ENCODE data around the gene TANC1.

The TANC1 gene

DNA sequence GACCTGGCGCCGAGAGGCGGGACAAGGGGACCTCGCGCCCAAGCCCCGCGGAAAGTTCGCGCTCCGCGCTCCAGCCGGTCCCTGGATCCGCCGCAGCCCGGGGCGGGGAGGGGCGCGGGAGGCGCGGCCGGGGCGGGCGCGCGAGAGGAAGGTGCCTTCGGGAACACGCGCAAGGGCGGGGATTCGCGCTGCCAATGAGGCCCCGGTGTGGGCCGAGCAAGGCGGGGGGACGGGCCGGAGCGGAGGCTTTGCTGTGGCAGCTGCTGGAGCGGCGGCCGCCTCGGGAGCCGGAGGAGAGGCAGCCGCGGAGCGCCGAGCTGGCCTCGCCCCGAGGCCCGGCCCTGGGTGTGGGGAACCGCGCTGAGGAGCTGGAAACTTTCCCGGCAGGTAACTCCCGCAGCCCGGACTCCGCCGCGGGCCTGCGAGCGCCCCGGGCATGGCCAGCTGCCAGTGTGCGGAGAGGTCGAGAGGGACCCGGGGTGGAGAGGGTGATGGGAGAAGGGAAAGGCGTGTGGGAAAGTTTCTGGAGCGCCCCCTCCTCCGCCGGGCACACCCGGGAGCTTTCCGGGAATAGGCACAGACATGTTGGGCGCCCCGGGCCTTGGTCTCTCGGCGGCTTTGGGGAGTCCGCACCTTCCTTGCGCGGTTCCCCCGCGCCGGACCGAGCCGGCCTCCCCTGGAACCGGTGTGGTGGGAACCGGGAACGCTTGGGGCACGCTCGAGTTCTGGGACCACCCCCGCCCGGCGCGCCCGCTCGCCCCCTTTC, at the start of gene TANC1:
Gene TANC1, plus strand, starts transcription at position 245 of the 766 bp plus-strand sequence. CDS start 97,271 bp downstream, outside the sequence.
- peak within 1 kb of the TSS; percentile 85 for H3K4me3 ChIP-seq (ENCODE audit: low read depth, low read length)
- peak; percentile 59 for DNase-seq (ENCODE audit: low read depth)
- TF ChIP-seq, protein P1, sequence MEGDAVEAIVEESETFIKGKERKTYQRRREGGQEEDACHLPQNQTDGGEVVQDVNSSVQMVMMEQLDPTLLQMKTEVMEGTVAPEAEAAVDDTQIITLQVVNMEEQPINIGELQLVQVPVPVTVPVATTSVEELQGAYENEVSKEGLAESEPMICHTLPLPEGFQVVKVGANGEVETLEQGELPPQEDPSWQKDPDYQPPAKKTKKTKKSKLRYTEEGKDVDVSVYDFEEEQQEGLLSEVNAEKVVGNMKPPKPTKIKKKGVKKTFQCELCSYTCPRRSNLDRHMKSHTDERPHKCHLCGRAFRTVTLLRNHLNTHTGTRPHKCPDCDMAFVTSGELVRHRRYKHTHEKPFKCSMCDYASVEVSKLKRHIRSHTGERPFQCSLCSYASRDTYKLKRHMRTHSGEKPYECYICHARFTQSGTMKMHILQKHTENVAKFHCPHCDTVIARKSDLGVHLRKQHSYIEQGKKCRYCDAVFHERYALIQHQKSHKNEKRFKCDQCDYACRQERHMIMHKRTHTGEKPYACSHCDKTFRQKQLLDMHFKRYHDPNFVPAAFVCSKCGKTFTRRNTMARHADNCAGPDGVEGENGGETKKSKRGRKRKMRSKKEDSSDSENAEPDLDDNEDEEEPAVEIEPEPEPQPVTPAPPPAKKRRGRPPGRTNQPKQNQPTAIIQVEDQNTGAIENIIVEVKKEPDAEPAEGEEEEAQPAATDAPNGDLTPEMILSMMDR (IDR thresholded peaks at IDR 0.05; ENCODE audit: low read depth, low read length, missing control alignments), result no peak

DNA sequence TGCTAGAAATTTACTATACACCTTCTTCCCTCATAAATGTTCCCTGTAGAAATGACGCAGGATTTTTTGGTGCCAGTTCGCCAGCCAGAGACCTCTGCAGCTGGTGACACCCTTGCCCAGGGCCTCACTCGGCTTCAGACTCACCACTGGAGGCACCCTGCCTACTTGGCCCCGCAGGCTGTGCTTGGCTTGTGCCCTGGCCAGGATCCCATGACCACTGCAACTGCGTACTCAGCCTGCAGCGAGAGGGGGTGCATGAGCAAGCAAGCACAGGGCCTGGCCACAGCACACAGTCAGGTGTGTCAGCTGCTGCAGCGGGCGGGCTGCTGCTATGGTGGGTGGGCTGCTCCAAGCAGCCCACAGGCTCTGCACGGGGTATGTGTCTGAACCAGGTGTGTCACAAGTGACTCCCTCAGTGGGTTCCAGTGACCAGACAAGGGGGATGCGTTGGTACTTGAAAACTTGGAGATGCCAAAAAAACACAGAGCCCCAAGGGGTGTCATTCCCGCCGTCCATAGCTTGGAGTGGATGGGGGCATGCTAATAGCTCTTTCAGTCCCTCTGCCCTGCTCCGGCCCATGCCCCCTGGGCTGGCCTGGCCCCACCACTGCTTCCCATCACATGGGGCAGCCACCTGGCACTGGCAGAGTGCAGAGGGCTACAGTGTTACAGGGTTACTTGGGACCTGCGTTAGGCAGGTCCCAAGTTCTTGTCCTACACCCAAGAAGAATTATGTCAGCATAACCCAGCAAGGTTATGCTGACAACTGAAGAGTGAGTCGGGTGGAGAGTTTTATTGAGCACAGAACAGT, 46.6 kb upstream of the TANC1 start:
- no peak overlapping the region for H3K4me3 ChIP-seq (ENCODE audit: low read depth, low read length)
- TF ChIP-seq, protein P1 (IDR thresholded peaks at IDR 0.05; ENCODE audit: low read depth, low read length, missing control alignments), result no peak

DNA sequence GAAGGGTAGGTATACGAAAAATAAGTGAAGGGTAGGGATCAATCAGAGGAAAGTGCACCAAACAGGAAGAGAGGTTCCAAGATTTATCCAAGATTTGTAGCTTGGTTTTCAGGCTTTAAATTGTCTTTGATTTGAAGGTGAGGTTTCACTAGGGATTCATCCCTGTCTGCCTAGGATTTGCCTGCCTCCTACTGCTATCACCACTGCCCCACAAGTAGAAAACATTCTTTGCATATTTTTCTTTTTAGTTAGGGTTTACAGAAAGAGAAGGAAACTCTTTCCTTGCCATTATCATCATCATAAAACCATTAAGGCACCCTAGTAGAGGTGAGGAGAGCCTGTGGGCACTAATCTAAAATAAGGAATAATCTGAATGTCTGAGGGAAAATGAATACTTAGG, 45.8 kb upstream of the TANC1 start:
- no peak overlapping the region for H3K4me3 ChIP-seq (ENCODE audit: low read depth, low read length)
- TF ChIP-seq, protein P1 (IDR thresholded peaks at IDR 0.05; ENCODE audit: low read depth, low read length, missing control alignments), result no peak
- DNase-seq (ENCODE audit: low read depth), result no peak

More for the DNA sequence above, 46.6 kb upstream of the TANC1 start:
- DNase-seq (ENCODE audit: low read depth), result no peak

DNA sequence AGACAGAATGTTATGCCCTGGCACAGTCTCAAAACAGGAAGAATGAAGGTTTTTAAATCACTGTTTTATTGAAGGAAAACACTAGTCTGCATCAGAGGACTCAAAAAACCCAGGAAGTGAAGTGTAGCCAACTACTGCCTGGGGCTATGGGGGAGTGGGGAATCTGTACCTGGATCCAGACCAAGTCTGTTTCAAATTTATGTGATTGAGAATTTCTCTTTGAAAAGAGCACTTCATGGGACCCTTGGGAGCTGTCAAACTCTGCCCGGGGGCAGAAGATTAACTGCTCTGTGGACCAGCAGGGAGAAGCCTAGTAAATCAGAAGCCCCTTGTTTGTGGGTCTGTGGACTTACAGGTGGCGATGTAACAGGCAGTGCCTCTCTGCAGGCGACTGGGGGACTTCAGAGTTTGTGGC, 45.3 kb upstream of the TANC1 start:
- DNase-seq (ENCODE audit: low read depth), result no peak
- H3K4me3 ChIP-seq (ENCODE audit: low read depth, low read length), result no peak overlapping the region
- TF ChIP-seq, protein P1 (IDR thresholded peaks at IDR 0.05; ENCODE audit: low read depth, low read length, missing control alignments), result no peak

DNA sequence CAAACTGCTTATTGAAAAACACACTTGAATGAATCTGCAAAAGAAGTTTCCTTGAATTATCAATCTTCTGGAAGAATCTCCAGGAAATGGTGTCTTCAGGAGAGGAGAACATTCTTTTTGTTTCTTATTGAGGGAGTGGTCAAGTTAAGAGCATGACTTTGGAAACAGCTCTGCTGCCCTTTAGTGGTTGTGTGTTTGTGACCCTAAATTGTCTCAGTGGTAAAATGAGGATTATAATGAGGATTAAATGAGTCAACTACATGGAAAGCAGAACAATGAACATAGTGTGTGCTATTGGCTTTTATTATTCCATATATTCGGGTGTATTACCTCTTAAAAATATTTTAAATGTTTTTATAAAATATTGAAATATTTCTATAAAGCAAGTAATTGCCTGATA, 44.8 kb upstream of the TANC1 start:
- TF ChIP-seq, protein P1 (IDR thresholded peaks at IDR 0.05; ENCODE audit: low read depth, low read length, missing control alignments), result no peak
- no peak for DNase-seq (ENCODE audit: low read depth)
- no peak overlapping the region for H3K4me3 ChIP-seq (ENCODE audit: low read depth, low read length)

DNA sequence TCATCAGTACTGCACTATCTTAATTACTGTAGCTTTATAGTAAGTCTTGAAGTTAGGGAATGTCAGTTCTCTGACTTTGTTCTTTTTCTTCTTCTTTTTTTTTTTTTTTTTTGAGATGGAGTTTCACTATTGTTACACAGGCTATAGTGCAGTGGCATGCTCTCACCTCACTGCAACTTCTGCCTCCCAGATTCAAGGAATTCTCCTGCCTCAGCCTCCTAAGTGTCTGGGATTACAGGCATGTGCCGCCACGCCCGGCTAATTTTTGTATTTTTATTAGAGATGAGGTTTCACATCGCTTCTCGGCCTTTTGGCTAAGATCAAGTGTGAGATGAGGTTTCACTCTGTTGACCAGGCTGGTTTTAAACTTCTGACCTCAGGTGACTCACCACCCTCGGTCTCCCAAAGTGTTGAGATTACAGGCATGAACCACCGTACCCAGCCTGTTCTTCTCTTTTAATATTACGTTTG, 41.9 kb upstream of the TANC1 start:
- DNase-seq (ENCODE audit: low read depth), result no peak
- H3K4me3 ChIP-seq (ENCODE audit: low read depth, low read length), result no peak overlapping the region
- TF ChIP-seq, protein P1 (IDR thresholded peaks at IDR 0.05; ENCODE audit: low read depth, low read length, missing control alignments), result no peak

Measured in GM12864 (cell line).